A673 (cell line): ENCODE data around the gene TAOK3. TPM values are rescaled to one million over a fixed set of nuclear protein-coding genes. Genes with fewer than 3 reads are reported as not detected.

Source experiments
- BruUV-seq: library from RNA; stranded (reverse); fragments of 400-500 nt; replicated peaks from 2 replicates; lab custom pipeline; 2021; lab: Mats Ljungman, UMichigan
- CTCF ChIA-PET: fragments of 300-600 bp; sonication (Branson Sonifier 250); formaldehyde crosslinking; loops from one replicate; lab custom pipeline; 2022; ENCODE audit warnings: antibody characterized with exemption; lab: Charles Lee
- POLR2A ChIA-PET: fragments of 300-600 bp; sonication (Branson Sonifier 250); formaldehyde crosslinking; loops from one replicate; lab custom pipeline; 2022; ENCODE audit warnings: antibody characterized with exemption; ENCODE audit not compliant: low non-redundant PET; lab: Charles Lee
- DNase-seq: peaks from one replicate; pipeline ENCODE4 v3.0.0-alpha.2; 2015; ENCODE audit warnings: low spot score
- H3K27ac ChIP-seq: fragments of 200-600 bp; sonication (generic); 2 replicates; pipeline ENCODE4 v1.5.1; 2016; ENCODE audit warnings: mixed run types, low read depth, mild to moderate bottlenecking, mixed read lengths, antibody characterized with exemption, low read length; ENCODE audit not compliant: poor library complexity, severe bottlenecking
- H3K27me3 ChIP-seq: fragments of 200-600 bp; sonication (generic); replicated peaks from 2 replicates; pipeline ENCODE4 v1.6.1; 2017; ENCODE audit warnings: mixed run types, low read depth, mild to moderate bottlenecking, mixed read lengths, antibody characterized with exemption, low read length; ENCODE audit not compliant: insufficient read depth, poor library complexity
- H3K36me3 ChIP-seq: fragments of 200-600 bp; sonication (generic); 2 replicates; pipeline ENCODE4 v1.6.1; 2016; ENCODE audit warnings: mixed run types, mild to moderate bottlenecking, mixed read lengths, antibody characterized with exemption, low read length; ENCODE audit not compliant: insufficient read depth, poor library complexity, severe bottlenecking
- H3K4me1 ChIP-seq: fragments of 200-600 bp; sonication (generic); 2 replicates; pipeline ENCODE4 v1.6.1; 2017; ENCODE audit warnings: mixed run types, mild to moderate bottlenecking, mixed read lengths, antibody characterized with exemption, low read length; ENCODE audit not compliant: insufficient read depth, poor library complexity, severe bottlenecking
- H3K4me3 ChIP-seq: fragments of 200-600 bp; sonication (generic); 2 replicates; pipeline ENCODE4 v1.5.1; 2016; ENCODE audit warnings: low read depth, mixed run types, mild to moderate bottlenecking, mixed read lengths, low read length; ENCODE audit not compliant: poor library complexity, severe bottlenecking
- H3K9me3 ChIP-seq: fragments of 200-600 bp; sonication (generic); 2 replicates; pipeline ENCODE4 v1.6.1; 2016; ENCODE audit warnings: mixed run types, low read depth, mild to moderate bottlenecking, mixed read lengths, antibody characterized with exemption, low read length; ENCODE audit not compliant: poor library complexity, severe bottlenecking
- EZH2 ChIP-seq: fragments of 200-600 bp; sonication (generic); IDR thresholded peaks from 2 replicates; pipeline ENCODE4 v1.6.1; 2017; ENCODE audit warnings: borderline replicate concordance, low read depth, mild to moderate bottlenecking, mixed read lengths, antibody characterized with exemption, low read length; ENCODE audit not compliant: poor library complexity, severe bottlenecking
- intact Hi-C: fragments of 100-400 bp; cut with micrococcal nuclease; formaldehyde crosslinking; loops from one replicate; pipeline ENCODE4 v1.10.0; 2022; ENCODE audit not compliant: unreplicated experiment
- total RNA-seq: library from RNA; stranded (reverse); gene quantifications from 2 replicates; pipeline ENCODE4 v1.2.3, GENCODE V29; 2021
- TF ChIP-seq, protein P1 (sequence below): fragments of 300-800, 200-600 bp; sonication (generic); conservative IDR thresholded peaks from 2 replicates; pipeline ENCODE4 v1.5.1; 2017; ENCODE audit warnings: low read depth, mild to moderate bottlenecking, antibody characterized with exemption, low read length, moderate library complexity, mixed read lengths

The TAOK3 gene
- total RNA-seq, 1 experiment from 2014 or later: 48.9 TPM

DNA sequence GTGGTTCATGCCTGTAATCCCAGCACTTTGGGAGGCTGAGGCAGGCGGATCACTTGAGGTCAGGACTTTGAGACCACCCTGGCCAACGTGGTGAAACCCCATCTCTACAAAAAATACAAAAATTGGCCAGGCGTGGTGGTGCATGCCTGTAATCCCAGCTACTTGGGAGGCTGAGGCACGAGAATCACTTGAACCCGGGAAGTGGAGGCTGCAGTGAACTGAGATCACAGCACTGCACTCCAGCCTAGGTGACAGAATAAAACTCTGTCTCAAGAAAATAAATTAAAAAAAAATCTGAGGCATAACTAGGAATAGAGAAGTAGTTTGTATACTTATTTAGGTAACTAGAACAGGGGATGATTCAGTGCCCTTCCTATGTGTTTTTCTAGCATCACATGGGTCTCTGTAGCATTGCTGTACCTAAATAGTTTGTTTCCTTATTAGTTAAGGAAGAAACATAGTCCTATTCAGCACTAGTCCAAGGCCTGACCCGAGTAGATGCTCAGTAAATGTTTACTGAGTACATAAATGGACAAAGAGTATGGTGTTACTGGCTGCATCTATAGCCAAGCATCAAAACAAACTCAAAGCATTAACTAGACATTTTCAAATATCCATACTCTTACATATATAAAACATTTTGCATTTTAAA is 21.7 kb downstream of the TAOK3 start:
- intact Hi-C loops: no loop called here
- CTCF ChIA-PET: no interaction called here

DNA sequence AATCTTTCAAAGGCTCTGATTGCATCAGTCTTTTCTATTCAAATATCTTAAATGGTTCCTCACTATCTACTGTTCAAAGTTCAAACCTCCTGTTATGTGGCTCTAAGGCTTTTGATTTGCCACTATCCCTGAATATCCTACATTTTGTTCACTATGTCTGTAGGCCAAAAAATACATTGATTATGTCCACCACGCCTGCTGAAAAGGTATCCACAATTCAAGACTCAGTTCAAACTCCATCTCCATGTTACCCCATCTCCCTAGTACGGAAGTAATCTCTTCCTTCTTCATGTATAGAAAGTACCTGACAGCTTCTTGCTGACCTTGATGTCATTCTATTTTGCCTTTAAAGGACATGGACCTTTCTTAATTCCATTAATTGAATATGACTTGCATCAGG is 24.8 kb downstream of the TAOK3 start:
- CTCF ChIA-PET: no interaction called here
- H3K27ac ChIP-seq: peak overlapping the region; percentile 22
- no peak for DNase-seq

More for the DNA sequence above, 21.7 kb downstream of the TAOK3 start:
- Histone ChIP-seq H3K9me3 (peaks cover 14% of the 10 kb centered on the region), H3K36me3 (peaks cover 10% of the 10 kb centered on the region), H3K4me3 (no peak overlapping the region), H3K27me3 (no peaks in the 10 kb centered on the region), H3K4me1 (peaks cover 18% of the 10 kb centered on the region), H3K27ac (no peak overlapping the region)
- TF ChIP-seq EZH2: no peak
- TF ChIP-seq, protein P1, sequence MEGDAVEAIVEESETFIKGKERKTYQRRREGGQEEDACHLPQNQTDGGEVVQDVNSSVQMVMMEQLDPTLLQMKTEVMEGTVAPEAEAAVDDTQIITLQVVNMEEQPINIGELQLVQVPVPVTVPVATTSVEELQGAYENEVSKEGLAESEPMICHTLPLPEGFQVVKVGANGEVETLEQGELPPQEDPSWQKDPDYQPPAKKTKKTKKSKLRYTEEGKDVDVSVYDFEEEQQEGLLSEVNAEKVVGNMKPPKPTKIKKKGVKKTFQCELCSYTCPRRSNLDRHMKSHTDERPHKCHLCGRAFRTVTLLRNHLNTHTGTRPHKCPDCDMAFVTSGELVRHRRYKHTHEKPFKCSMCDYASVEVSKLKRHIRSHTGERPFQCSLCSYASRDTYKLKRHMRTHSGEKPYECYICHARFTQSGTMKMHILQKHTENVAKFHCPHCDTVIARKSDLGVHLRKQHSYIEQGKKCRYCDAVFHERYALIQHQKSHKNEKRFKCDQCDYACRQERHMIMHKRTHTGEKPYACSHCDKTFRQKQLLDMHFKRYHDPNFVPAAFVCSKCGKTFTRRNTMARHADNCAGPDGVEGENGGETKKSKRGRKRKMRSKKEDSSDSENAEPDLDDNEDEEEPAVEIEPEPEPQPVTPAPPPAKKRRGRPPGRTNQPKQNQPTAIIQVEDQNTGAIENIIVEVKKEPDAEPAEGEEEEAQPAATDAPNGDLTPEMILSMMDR: no peak
- no TSS peak for BruUV-seq
- no peak for DNase-seq
- POLR2A ChIA-PET: interaction anchor here (0.6 kb wide), 1 partner anchor 9 kb away, joined by 3 read pairs; no protein-coding TSS in a partner anchor

DNA sequence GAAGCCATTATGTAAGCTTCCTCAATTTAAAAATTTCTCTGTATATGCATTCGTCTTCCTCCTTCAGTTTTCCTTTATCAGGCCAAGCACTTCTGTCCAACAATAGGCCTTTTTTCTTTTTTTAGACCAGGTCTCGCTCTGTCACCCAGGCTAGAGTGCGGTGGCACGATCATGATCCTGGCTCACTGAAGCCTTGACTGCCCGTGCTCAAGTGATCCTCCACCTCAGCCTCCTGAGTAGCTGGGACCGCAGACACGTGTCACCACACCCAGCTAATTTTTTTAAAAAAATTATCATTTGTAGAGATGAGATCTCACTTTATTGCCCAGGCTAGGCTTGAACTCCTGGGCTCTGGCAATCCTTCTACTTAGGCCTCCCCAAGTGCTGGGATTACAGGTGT is 25.8 kb downstream of the TAOK3 start:
- H3K27me3 ChIP-seq: no peaks in the 10 kb centered on the region
- no peak overlapping the region for H3K4me3 ChIP-seq
- H3K9me3 ChIP-seq: no peaks in the 10 kb centered on the region
- no peaks in the 10 kb centered on the region for H3K36me3 ChIP-seq
- TF ChIP-seq, protein P1: no peak
- no peak for TF ChIP-seq EZH2
- peak overlapping the region; percentile 22 for H3K27ac ChIP-seq
- intact Hi-C loops: no loop called here
- no peak for DNase-seq
- POLR2A ChIA-PET: no interaction called here
- CTCF ChIA-PET: no interaction called here
- BruUV-seq: no TSS peak
- H3K4me1 ChIP-seq: peaks cover 32% of the 10 kb centered on the region

More for the DNA sequence above, 24.8 kb downstream of the TAOK3 start:
- TF ChIP-seq, protein P1: no peak
- TF ChIP-seq EZH2: no peak
- H3K4me3 ChIP-seq: no peak overlapping the region
- intact Hi-C loops: no loop called here
- H3K27me3 ChIP-seq: no peaks in the 10 kb centered on the region
- POLR2A ChIA-PET: no interaction called here
- peaks cover 32% of the 10 kb centered on the region for H3K4me1 ChIP-seq
- no peaks in the 10 kb centered on the region for H3K36me3 ChIP-seq
- no peaks in the 10 kb centered on the region for H3K9me3 ChIP-seq
- BruUV-seq: no TSS peak
